GM19193 (cell line): ENCODE data around the gene SMTNL1.

Experiments
- POLR2A ChIP-seq: IDR thresholded peaks from 4 replicates; pipeline ENCODE4 v1.6.1; 2011; ENCODE audit not compliant: insufficient read depth, insufficient read length; ENCODE audit errors: extremely low read depth

The SMTNL1 gene

DNA sequence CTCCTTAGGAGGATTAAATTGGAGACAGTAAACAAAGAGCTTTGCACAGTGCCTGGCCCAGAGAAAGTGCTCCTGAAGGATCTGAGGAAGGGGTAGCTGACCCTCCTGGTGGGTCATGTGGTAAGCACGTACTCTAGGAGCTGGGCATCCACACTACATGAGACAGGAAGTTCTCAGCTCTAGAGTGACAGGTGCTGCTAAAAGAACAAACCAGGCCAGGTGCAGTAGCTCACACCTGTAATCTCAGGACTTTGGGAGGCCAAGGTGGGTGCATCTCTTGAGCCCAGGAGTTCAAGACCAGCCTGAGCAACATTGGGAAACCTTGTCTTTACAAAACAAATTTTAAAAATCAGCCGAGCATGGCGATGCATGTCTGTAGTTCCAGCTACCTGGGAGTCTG is 35.0 kb upstream of the SMTNL1 start:
- TF ChIP-seq POLR2A, result no peak

DNA sequence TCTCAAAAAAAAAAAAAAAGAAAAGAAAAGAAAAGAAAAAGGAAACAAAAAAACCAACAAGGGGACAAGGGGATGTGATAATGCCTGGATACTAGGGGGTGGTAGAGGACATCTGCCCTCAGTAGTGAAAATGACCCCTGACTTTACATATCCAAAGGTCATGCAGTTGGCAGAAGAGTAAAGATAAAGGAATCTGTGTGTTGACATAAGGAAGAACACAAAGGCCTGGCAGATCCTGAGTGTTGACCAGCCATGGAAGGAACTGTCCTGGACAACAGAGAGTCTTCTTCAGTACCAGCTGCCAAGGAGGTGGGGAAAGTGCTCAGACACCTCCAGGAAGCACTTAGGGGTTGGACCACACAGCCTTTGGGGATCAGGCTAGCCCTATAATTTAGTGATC is 34.5 kb upstream of the SMTNL1 start:
- no peak for TF ChIP-seq POLR2A

DNA sequence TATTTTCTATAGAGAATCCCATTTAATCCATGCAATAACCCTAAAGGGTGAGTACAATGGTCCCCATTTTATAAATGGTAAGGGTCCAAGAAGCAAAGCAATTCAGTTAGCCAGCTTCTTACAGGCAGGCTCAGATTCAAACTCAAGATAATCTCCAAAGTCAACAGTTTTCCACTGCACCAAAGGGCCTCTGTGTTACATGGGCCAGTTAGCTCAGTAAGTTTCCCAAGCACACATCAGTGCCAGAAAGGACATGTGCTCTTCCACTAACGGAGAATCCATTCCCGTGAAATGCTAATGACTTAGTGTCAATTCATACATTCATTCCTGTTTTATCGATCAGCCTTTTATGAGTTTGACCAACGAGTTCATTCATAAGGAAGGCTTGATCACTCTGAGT is 32.9 kb upstream of the SMTNL1 start:
- no peak for TF ChIP-seq POLR2A

DNA sequence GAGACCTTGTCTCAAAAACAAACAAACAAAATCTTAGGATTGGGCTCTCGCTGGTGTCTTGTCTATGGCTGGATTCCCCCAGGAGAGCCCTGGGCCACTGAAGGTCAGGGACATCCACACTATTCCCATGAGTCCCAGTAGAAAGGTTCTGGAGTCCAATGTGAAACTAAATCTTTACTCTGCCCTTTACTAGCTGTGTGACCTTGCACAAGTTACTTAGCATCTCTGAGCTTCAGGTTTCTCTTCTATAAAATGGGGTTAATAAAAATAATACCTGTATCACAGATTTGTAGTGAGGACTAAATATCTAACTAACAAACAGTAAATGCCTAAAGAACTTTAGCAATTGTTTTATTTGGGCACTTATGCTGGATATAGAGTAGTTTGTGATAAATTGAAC is 30.9 kb upstream of the SMTNL1 start:
- no peak for TF ChIP-seq POLR2A

DNA sequence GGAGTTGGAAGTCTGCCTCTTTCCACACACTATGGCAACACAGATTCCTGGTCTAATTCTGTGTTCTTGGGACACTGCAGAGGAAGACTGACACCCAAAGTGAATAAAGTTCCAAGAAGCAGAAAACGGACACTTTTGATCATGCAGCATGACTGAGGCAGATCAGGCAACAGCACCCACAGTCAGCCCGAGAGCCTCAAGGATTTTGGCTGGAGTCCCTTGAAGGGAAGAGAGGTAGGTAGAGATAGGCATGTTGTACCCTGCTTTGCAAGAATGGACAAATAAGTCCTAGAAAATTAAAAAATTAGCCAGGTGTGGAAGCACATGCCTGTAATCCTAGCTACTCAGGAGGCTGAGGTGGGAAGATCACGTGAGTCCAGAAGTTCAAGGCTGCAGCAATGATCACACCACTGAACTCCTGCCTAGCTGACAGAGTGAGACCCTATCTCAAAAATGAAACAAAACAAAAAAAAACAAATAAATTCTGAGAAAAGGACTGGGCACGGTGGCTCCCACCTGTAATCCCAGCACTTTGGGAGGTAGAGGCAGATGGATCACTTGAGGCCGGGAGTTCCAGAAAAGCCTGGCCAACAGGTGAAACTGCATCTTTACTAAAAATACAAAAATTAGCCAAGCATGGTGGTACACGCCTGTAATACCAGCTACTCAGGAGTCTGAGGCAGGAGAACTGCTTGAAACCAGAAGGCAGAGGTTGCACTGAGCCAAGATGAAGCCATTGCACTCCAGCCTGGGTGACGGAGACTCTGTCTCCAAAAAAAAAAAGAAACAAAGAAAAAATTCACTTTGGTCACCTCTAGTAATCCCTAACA is 28.8 kb upstream of the SMTNL1 start:
- TF ChIP-seq POLR2A, result no peak

DNA sequence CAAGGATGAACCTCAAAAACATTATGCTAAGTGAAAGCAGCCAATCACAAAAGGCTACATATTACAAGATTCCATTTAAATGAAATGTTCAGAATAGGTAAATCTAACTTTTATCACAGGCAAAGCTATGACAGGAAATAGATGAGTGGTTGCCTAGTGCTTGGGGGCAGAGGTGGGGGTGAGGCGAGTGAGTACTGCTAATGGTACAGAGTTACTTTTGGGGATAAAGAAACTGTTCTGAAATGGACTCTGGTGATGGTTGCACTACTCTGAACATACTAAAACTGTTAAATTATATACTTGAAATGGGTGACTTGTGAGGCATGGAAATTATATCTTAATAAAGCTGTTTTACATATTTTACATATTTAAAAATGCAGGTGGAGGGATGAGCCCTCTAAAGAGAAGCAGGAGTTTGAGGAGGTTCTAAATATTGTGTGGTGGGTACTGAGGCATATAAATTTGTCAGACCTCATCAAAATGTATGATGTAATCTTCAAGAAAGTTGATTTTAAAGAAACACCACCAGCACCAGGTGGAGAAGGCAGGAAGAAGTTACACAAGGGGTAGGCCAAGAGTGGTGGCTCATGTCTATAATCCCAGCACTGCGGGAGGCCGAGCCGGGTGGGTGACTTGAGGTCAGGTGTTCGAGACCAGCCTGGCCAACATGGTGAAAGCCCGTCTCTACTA is 25.5 kb upstream of the SMTNL1 start:
- no peak for TF ChIP-seq POLR2A

DNA sequence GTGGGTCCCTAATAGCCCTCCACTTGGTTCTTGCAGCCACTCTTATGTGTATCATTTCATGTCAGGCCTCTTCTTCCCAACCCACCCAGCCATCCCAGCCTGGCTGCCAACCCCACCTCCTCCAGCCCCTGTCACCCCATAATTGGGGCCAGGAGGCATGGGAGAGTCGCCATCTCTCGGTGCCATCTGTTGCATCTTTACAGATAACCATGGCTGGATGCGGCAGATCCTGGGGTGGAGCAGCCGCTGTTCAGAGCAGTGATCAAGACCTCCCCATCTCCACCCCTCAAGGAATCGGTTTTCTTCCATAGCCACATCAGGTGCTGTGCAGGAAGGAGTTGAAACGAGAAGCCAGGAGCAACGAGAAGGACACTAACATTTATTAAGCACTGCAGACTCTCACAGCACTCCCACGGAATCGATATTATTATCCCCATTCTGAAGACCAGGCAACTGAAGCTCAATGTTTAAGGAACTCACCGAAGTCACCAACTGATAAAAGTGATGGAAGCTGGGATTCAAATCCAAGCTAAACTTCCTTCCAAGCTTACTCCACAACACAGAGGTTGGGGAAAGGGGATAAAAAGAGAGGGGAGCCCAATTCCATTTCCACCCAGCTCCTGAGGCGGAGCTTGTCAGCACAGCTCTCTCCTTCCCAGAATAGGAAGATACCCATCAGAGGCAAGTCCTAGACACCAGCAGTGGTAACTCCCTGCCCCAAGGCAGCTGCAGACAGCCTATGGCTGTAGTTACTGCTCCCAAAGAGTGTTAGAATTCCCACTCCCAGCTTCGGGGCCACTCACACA is 24.5 kb upstream of the SMTNL1 start:
- TF ChIP-seq POLR2A, result no peak

DNA sequence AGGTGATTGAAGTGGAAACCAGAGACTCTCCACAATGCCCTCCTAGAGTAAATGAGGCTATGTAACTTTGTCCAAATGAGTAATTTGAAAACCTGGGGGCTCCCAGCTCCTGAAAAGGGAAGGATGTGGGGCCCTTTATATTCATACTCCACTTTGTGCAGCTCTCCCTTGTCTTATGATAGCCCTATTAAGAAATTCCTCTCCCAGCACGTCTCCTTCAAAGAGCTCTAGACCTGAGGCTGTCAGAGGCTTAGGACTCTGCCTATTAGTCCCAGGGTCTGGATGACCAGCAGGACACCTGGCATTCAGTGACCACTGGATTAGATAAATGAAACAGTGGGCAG is 24.0 kb upstream of the SMTNL1 start:
- TF ChIP-seq POLR2A, result no peak

DNA sequence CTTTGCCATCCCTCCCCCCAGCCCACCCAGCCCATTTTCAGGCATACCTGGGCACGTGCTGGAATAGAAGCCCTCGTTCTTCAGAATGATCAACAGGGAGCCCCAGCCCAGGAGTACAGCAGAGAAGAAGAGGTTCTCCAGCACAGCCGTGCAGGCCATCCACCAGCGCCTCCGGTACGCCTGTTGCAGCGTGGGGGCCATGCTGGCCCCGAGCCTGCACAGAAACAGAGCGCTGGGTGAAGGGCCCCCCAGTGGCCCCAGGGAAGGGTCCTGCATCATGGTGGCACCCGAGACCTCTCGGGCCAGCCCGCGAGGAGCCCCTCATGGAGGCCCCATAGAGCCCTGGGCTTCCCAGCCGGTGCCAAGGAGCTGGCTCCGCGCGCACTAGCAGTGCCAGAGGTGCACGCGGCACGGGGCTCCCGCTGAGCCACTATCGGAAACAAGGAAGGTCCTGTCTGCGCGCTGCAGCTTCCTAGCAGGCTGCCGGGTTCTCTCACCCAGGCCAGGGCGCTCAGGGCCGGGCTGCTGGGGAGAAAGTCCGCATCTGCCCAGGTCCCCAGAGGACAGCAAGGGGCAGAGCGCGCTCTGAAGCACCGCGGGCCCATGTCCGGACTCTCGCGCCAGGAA is 23.4 kb upstream of the SMTNL1 start:
- no peak for TF ChIP-seq POLR2A

DNA sequence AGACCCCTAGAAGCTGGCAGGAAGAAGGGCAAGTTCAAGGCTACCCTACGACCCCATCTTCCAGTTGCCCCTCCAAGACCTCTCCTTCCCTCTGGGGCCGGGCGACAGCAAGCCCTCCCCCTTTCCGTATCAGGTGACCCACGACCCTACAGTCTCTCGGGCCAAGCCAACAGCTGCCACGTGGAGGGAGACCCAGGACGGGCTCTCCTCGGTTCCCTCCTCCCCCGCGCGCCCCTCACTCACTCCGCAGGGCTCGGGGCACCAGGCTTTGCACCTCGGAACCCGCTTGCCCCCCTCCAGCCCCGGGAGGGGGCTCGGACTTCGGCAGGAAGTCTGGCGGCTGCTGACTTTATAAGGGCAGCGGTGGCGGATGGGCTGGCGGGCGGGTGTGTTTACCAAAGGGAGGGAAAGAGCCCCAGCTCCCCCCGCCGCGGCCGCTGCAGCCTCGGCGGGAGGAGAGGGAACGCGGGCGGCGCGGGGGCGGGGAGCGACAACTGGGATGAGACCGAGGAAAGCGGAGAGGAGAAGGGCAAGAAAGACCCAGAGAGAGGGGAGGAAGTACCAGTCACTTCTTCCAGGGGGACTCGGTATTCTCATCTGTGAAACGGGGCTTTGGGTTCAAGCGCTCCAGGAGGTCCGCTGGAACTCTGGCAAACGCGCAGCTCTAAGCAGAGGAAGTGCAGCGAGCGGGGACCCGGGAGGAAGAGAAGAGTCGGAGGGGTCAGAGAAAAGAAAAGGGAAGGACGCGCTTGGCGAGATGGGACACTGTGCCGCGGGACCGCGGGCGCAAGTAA is 22.7 kb upstream of the SMTNL1 start:
- peak; percentile 52 for TF ChIP-seq POLR2A

DNA sequence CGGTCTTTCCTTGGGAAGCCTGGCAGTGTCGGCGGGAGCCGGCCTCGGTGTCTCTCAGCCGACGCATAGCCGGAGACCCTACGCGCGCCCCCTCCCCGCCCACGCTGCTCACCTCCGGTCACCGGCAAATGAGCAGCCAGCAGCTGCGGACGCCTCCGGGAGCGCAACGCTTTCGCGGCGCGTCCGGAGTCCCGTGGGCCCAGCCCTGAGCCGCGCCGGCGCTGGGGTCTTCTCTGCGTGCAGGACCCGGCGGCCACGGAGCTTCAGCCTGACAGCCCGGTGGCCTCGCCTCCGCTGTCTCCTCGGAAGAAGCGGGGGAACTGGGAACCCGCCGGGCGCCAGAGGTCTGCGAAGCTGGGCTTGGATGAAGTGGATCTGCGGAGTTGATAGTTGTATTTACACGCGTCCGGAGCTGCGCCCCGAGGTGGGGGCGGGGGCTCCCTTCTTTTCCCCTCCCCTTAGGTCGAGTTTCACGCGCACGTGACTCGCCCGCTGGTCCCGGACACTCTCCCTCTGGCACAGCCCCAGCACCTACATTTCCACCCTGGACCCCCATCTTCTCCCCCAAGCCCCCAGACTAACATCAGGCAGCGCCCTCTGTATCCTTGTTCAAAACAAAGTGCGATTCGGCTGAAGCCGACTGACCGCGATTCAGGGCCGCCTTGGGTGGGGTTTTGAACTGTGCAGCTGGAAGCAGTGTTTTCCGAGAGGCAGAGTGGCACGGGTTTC is 21.9 kb upstream of the SMTNL1 start, which contains the start of gene SLC43A1:
Gene SLC43A1, minus strand, starts transcription at position 371 of the 729 bp plus-strand sequence. CDS start 1,591 bp downstream, outside the sequence.
- no peak for TF ChIP-seq POLR2A

DNA sequence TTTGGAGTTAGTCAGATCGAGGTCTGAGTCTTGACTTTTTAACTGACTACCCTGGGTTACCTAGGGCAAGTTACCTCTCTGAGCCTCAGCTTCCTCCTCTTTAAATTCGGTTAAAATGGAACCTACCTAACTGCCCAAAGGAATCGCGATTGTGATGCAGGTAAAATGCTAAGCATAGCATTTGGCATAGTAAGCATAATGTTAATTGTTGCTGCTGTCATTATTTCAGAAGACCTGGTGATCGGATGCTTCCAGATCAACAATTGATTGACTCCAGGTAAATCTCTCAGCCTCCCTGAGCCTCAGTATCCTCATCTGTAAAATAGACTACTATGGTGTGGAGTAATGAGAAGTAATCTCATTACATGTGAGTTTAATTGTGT is 21.3 kb upstream of the SMTNL1 start:
- no peak for TF ChIP-seq POLR2A

DNA sequence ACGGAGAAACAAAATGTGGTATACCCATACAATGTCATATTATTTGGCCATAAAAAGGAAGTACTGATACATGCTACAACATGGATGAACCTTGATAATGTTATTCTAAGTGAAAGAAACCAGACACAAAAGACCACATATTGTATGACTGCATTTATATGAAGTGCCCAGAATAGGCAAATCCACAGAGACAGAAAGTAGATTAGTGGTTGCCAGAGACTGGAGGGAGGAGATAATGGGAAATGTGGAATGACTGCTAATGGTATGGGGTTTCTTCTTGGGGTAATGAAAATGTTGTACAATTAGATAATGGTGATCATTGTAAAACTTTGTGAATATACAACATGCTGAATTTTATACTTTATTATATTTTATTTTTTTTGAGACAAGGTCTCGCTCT is 16.3 kb upstream of the SMTNL1 start:
- TF ChIP-seq POLR2A, result no peak

DNA sequence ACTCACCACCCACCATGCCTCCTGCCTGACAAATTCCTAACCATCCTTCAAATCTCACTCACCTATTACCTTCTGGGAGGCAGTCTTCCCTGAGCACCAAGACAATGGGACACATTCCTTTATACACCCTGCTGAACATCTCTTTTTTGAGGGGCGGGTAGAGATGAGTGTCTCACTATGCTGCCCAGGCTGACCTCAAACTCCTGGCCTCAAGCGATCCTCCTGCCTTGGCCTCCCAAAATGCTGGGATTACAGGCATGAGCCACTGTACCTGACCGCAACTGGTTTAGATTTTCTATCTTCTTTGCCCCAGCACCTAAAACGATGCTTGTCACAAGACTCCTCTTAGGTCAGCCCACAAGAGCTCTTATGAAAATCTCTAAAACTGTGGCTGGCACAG is 14.0 kb upstream of the SMTNL1 start:
- TF ChIP-seq POLR2A, result no peak
